GM23248 (cell line): ENCODE measurements around the gene ITPKB. TPM values are rescaled to one million over a fixed set of nuclear protein-coding genes. Genes with fewer than 3 reads are reported as not detected.

ENCODE experiments used
- DNase-seq: peaks from one replicate; pipeline ENCODE4 v3.0.0-alpha.2; 2015
- H2AFZ ChIP-seq: fragments of 200-600 bp; sonication (generic); 2 replicates; pipeline ENCODE4 v1.6.1; 2016; ENCODE audit warnings: antibody characterized with exemption
- H3F3A ChIP-seq: fragments of 200-600 bp; sonication (generic); 2 replicates; pipeline ENCODE4 v1.6.1; 2016; ENCODE audit warnings: mild to moderate bottlenecking, antibody characterized with exemption, mixed run types; ENCODE audit not compliant: insufficient read depth
- H3K27ac ChIP-seq: fragments of 200-600 bp; sonication (generic); 2 replicates; pipeline ENCODE4 v1.5.1; 2016; ENCODE audit warnings: mild to moderate bottlenecking
- H3K27me3 ChIP-seq: fragments of 200-600 bp; sonication (generic); replicated peaks from 2 replicates; pipeline ENCODE4 v1.6.1; 2016; ENCODE audit warnings: mild to moderate bottlenecking; ENCODE audit not compliant: insufficient read depth
- H3K36me3 ChIP-seq: fragments of 200-600 bp; sonication (generic); 2 replicates; pipeline ENCODE4 v1.6.1; 2016; ENCODE audit warnings: low read depth, mild to moderate bottlenecking
- H3K4me1 ChIP-seq: fragments of 200-600 bp; sonication (generic); 2 replicates; pipeline ENCODE4 v1.6.1; 2016; ENCODE audit warnings: mild to moderate bottlenecking; ENCODE audit not compliant: insufficient read depth
- H3K4me2 ChIP-seq: fragments of 200-600 bp; sonication (generic); one replicate; pipeline ENCODE4 v1.6.1; 2016; ENCODE audit warnings: mild to moderate bottlenecking; ENCODE audit not compliant: unreplicated experiment
- H3K4me3 ChIP-seq: fragments of 200-600 bp; sonication (generic); 2 replicates; pipeline ENCODE4 v1.5.1; 2016; ENCODE audit warnings: mild to moderate bottlenecking
- H3K79me2 ChIP-seq: fragments of 200-600 bp; sonication (generic); 2 replicates; pipeline ENCODE4 v1.6.1; 2016; ENCODE audit warnings: mild to moderate bottlenecking; ENCODE audit not compliant: insufficient read depth
- H3K9ac ChIP-seq: fragments of 200-600 bp; sonication (generic); 2 replicates; pipeline ENCODE4 v1.6.1; 2016; ENCODE audit warnings: mild to moderate bottlenecking
- H3K9me2 ChIP-seq: fragments of 200-600 bp; sonication (generic); 2 replicates; pipeline ENCODE4 v1.6.1; 2016; ENCODE audit warnings: mixed run types, mild to moderate bottlenecking, moderate library complexity; ENCODE audit not compliant: insufficient read depth
- H3K9me3 ChIP-seq: fragments of 200-600 bp; sonication (generic); one replicate; pipeline ENCODE4 v1.6.1; 2017; ENCODE audit warnings: low read depth
- H4K20me1 ChIP-seq: fragments of 200-600 bp; sonication (generic); 2 replicates; pipeline ENCODE4 v1.6.0; 2016; ENCODE audit not compliant: insufficient read depth
- EZH2 ChIP-seq: fragments of 200-600 bp; sonication (generic); IDR thresholded peaks from 2 replicates; pipeline ENCODE4 v1.6.1; 2018; ENCODE audit warnings: antibody characterized with exemption, mild to moderate bottlenecking; ENCODE audit not compliant: insufficient read depth, poor library complexity, severe bottlenecking
- EZH2phosphoT487 ChIP-seq: fragments of 200-600 bp; sonication (generic); IDR thresholded peaks from 2 replicates; pipeline ENCODE4 v1.6.1; 2018; ENCODE audit warnings: antibody characterized with exemption, moderate library complexity, mild to moderate bottlenecking, low read depth; ENCODE audit not compliant: insufficient read depth
- WGBS, 2 experiments: methylation state at CpG; one replicate each; pipeline ENCODE4 v1.1.6; 2015 to 2017; ENCODE audit warnings: low lambda C conversion rate in 2 of 2, low coverage in 1 of 2; ENCODE audit errors: missing lambda C conversion rate in 2 of 2; 5-methylcytosine and 5-hydroxymethylcytosine counted together
- in situ Hi-C: fragments of 300-500 bp; cut with MboI; formaldehyde crosslinking; loops from 2 replicates; pipeline ENCODE4 v1.15.0; 2020
- polyA plus RNA-seq: library from polyadenylated mRNA; unstranded; fragments of >200 nt; fragmentation: Nextera tagmentation; extraction: Ambion mirVana; gene quantifications from 2 replicates; pipeline ENCODE4 v1.2.1, GENCODE V29; 2016
- total RNA-seq: library from RNA; depleted of rRNA; stranded (reverse); fragments of >200 nt; shearing (Covaris generic); gene quantifications from 2 replicates; pipeline ENCODE4 v1.2.3, GENCODE V29; 2014

ITPKB gene
- total and polyA plus RNA-seq, 2 experiments from 2014 or later: 0.26 to 0.86 TPM

- Histone ChIP-seq H3F3A (peaks cover 21% of the 10 kb centered on the region; the same call in 1 of the 2 replicates), H2AFZ (peak overlapping the region; percentile 97), H4K20me1 (no peaks in the 10 kb centered on the region), H3K27me3 (no peaks in the 10 kb centered on the region), H3K27ac (no peak overlapping the region), H3K9me2 (no peaks in the 10 kb centered on the region), H3K4me1 (peaks cover 3% of the 10 kb centered on the region; the same call in 1 of the 2 replicates), H3K4me2 (peak overlapping the region; percentile 94), H3K9me3 (no peaks in the 10 kb centered on the region), H3K4me3 (peak overlapping the region; percentile 81), H3K36me3 (no peaks in the 10 kb centered on the region), H3K79me2 (no peaks in the 10 kb centered on the region), H3K9ac (peak overlapping the region; percentile 62)
- in situ Hi-C loops: no loop called here
- DNase-seq: peak; percentile 69
- 1 to 2% methylated on average over 49 of the region's 49 CpGs for WGBS, 2 experiments
- no peak for TF ChIP-seq EZH2phosphoT487
- no peak for TF ChIP-seq EZH2
Observed at GRCh38 chr1:226737819-226738420, 1.2 kb downstream of the ITPKB start.

GRCh38 chr1:226736908-226737818, 1.9 kb downstream of the ITPKB start:
- Histone ChIP-seq H3K4me2 (peak overlapping the region; percentile 94), H3K27me3 (no peaks in the 10 kb centered on the region), H3K36me3 (no peaks in the 10 kb centered on the region), H3K79me2 (no peaks in the 10 kb centered on the region), H2AFZ (peak overlapping the region; percentile 97), H3K4me1 (peaks cover 3% of the 10 kb centered on the region; the same call in 1 of the 2 replicates), H3K27ac (no peak overlapping the region), H3F3A (peaks cover 21% of the 10 kb centered on the region; the same call in 1 of the 2 replicates), H3K9ac (peak overlapping the region; percentile 62), H3K9me3 (no peaks in the 10 kb centered on the region), H4K20me1 (no peaks in the 10 kb centered on the region), H3K9me2 (no peaks in the 10 kb centered on the region), H3K4me3 (peak overlapping the region; percentile 81)
- TF ChIP-seq EZH2: no peak
- TF ChIP-seq EZH2phosphoT487: no peak
- DNase-seq: peak; percentile 68
- WGBS, 2 experiments: 14 to 21% methylated on average over 72 to 85 of the region's 89 CpGs
- in situ Hi-C loops: no loop called here

DNA sequence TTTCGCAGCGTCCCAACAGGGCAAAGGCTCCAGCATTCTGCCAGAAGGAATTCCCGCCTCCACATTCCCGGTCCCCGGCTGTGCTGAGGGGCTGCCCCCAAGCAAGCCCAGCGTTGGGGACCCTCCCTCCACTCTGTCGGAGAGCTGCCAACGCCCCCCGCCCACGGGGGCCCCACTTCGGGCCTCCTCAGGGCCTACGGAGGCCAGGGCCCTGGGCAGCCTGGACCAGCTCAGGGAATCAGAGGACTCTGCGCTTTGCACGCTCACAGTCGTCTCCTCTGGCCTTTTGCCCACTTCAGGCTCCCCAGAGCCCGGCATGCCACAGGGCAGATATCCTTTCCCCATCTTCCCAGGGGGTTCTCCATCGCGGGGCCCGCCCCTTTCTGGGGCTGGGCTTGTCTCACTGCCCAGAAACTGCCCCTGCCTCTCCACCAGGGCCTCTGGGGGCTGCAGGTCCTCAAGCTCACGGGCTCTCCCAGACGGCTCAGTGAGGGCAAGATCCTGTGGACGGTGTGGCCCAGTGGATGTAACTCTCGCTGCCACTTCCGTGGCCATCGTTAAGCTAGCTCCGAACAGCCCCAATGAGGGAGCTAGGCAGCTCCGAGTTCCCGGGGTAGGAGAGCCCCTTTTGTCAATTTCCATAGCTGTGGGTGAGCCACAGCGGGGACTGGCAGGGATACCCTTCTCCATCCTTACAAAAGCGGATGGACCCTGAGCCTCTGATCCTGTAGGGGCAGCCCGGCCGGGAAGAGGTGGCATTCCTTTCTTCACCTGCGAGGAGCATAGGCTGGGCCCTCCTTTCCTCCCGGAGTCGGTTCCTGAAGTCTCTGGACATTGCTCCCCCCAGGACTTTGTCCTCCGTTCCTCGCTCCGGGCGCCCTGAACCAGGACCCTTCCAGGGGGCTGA, 2.8 kb downstream of the ITPKB start:
- Histone ChIP-seq H3F3A (peaks cover 21% of the 10 kb centered on the region; the same call in 1 of the 2 replicates), H3K4me3 (no peak overlapping the region), H3K9ac (no peak overlapping the region), H3K4me2 (no peak overlapping the region), H3K27ac (no peak overlapping the region), H3K9me3 (no peaks in the 10 kb centered on the region), H4K20me1 (no peaks in the 10 kb centered on the region), H3K79me2 (no peaks in the 10 kb centered on the region), H2AFZ (no peak overlapping the region), H3K27me3 (no peaks in the 10 kb centered on the region), H3K36me3 (no peaks in the 10 kb centered on the region), H3K4me1 (peaks cover 3% of the 10 kb centered on the region; the same call in 1 of the 2 replicates), H3K9me2 (no peaks in the 10 kb centered on the region)
- no peak for DNase-seq
- in situ Hi-C loops: no loop called here
- WGBS, 2 experiments: 79 to 82% methylated on average over 34 to 39 of the region's 39 CpGs
- TF ChIP-seq EZH2 (no peak), EZH2phosphoT487 (no peak)

DNA sequence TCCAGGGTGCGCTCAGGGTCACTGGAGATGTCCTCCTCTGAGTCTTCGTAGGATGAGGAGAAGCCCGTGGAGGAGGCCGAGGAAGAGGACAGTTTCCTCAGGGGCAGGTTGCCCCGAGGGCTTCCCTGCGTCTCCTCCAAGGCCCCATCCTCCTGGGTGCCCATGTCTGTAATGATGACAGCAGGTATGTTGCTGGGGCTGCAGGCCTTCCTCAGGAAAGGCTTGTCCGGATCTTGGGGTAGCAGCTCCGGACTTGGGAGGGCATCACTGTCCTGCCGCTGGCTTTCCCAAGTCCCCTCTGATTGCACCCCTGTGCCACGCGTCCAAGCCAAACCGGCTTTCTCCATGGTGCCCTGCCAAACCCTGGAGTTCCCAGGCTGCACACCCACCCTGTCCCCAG, 3.5 kb downstream of the ITPKB start:
- H3K9me2 ChIP-seq: no peaks in the 10 kb centered on the region
- peaks cover 21% of the 10 kb centered on the region; the same call in 1 of the 2 replicates for H3F3A ChIP-seq
- TF ChIP-seq EZH2: no peak
- TF ChIP-seq EZH2phosphoT487: no peak
- no peaks in the 10 kb centered on the region for H3K9me3 ChIP-seq
- H2AFZ ChIP-seq: no peak overlapping the region
- H4K20me1 ChIP-seq: no peaks in the 10 kb centered on the region
- no peaks in the 10 kb centered on the region for H3K27me3 ChIP-seq
- no peaks in the 10 kb centered on the region for H3K79me2 ChIP-seq
- H3K4me2 ChIP-seq: no peak overlapping the region
- DNase-seq: no peak
- no peak overlapping the region for H3K9ac ChIP-seq
- H3K4me3 ChIP-seq: no peak overlapping the region
- WGBS, 2 experiments: 88 to 94% methylated on average over 11 of the region's 12 CpGs
- in situ Hi-C loops: no loop called here
- no peaks in the 10 kb centered on the region for H3K36me3 ChIP-seq
- H3K27ac ChIP-seq: no peak overlapping the region
- H3K4me1 ChIP-seq: peaks cover 3% of the 10 kb centered on the region; the same call in 1 of the 2 replicates
